ENCODE measurements around the gene GIMD1.

GIMD1 gene

DNA sequence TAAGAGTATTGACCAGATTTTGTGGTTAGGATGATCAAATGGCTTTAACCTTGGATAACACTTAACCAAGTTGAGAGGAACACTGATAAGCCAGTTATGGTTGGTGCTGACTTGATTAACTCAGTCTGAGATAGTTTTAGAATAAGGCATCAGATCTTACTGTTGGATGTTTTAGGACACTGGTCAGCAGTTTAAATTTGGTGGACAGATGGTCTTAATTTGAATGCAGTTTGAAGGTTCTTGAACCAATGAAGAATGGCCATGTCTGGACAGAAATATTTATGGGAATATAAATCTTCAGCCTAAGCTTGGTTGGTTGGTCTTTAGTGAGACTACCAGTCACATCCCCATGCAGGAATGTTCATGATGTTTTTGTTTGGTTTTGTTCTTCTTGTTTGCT lies 2.6 kb upstream of the GIMD1 start:
- Histone ChIP-seq H3K79me2 (ENCODE audit: low read length) (no peaks in the 10 kb centered on the region), H3K27ac (ENCODE audit: low read length) (no peak overlapping the region), H3K36me3 (replicated peaks; ENCODE audit: insufficient read depth, low read length) (no peaks in the 10 kb centered on the region), H2AFZ (ENCODE audit: low read length) (no peak overlapping the region), H3K9me2 (replicated peaks; ENCODE audit: insufficient read depth, low read length) (no peaks in the 10 kb centered on the region), H3K9me3 (replicated peaks; ENCODE audit: insufficient read depth, low read length) (no peaks in the 10 kb centered on the region), H3K4me3 (ENCODE audit: low read length) (no peak overlapping the region), H3K4me2 (ENCODE audit: low read depth, low read length) (no peak overlapping the region), H3K9ac (ENCODE audit: low read length) (no peak overlapping the region), H4K20me1 (ENCODE audit: insufficient read depth, low read length) (no peaks in the 10 kb centered on the region), H3K27me3 (replicated peaks; ENCODE audit: insufficient read depth, low read length) (no peaks in the 10 kb centered on the region), H3F3A (ENCODE audit: insufficient read depth, low read length) (no peaks in the 10 kb centered on the region), H3K4me1 (ENCODE audit: low read length) (no peaks in the 10 kb centered on the region)
- no peak for TF ChIP-seq CTCF (IDR thresholded peaks at IDR 0.05; ENCODE audit: low read length)
- no peak for TF ChIP-seq EZH2 (optimal IDR thresholded peaks at IDR 0.05; ENCODE audit: low read depth, low read length)
- no peak for DNase-seq

DNA sequence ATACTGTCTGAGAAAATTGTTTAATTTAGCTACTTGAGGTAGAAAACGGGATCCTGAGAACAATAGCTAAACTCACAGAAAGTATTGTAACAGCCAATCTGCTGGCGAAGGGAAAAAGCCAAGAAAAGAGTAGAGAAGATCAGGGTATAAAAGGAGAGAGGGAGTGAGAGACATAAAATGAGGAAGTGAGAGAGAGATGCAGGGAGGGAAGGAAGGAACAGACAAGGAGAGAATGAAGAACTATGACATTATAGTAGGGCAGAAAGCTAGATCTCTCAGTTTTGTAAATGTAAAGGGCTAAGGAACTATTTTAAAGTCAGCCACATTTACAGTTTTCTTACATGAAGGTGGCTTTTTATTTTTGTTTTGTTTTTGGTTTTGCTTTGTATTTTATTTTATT lies 1.6 kb upstream of the GIMD1 start:
- Histone ChIP-seq H3K4me1 (ENCODE audit: low read length) (no peaks in the 10 kb centered on the region), H4K20me1 (ENCODE audit: insufficient read depth, low read length) (no peaks in the 10 kb centered on the region), H3F3A (ENCODE audit: insufficient read depth, low read length) (no peaks in the 10 kb centered on the region), H3K79me2 (ENCODE audit: low read length) (no peaks in the 10 kb centered on the region), H3K27me3 (replicated peaks; ENCODE audit: insufficient read depth, low read length) (no peaks in the 10 kb centered on the region), H3K27ac (ENCODE audit: low read length) (no peak overlapping the region), H3K9ac (ENCODE audit: low read length) (no peak overlapping the region), H3K9me2 (replicated peaks; ENCODE audit: insufficient read depth, low read length) (no peaks in the 10 kb centered on the region), H2AFZ (ENCODE audit: low read length) (no peak overlapping the region), H3K4me3 (ENCODE audit: low read length) (no peak overlapping the region), H3K36me3 (replicated peaks; ENCODE audit: insufficient read depth, low read length) (no peaks in the 10 kb centered on the region), H3K4me2 (ENCODE audit: low read depth, low read length) (no peak overlapping the region), H3K9me3 (replicated peaks; ENCODE audit: insufficient read depth, low read length) (no peaks in the 10 kb centered on the region)
- TF ChIP-seq EZH2phosphoT487 (IDR thresholded peaks at IDR 0.05; ENCODE audit: low read length) (no peak), EZH2 (optimal IDR thresholded peaks at IDR 0.05; ENCODE audit: low read depth, low read length) (no peak), CTCF (IDR thresholded peaks at IDR 0.05; ENCODE audit: low read length) (no peak)
- DNase-seq = no peak

GRCh38 chr4:106369456-106370060 lies 980 bp upstream of the GIMD1 start:
- TF ChIP-seq CTCF (IDR thresholded peaks at IDR 0.05; ENCODE audit: low read length) (peak; percentile 69), EZH2phosphoT487 (IDR thresholded peaks at IDR 0.05; ENCODE audit: low read length) (no peak), EZH2 (optimal IDR thresholded peaks at IDR 0.05; ENCODE audit: low read depth, low read length) (no peak)
- no peaks in the 10 kb centered on the region for H3K27me3 ChIP-seq (replicated peaks; ENCODE audit: insufficient read depth, low read length)
- no peaks in the 10 kb centered on the region for H3K9me2 ChIP-seq (replicated peaks; ENCODE audit: insufficient read depth, low read length)
- no peak overlapping the region for H2AFZ ChIP-seq (ENCODE audit: low read length)
- no peaks in the 10 kb centered on the region for H3K79me2 ChIP-seq (ENCODE audit: low read length)
- no peaks in the 10 kb centered on the region for H3K36me3 ChIP-seq (replicated peaks; ENCODE audit: insufficient read depth, low read length)
- no peak overlapping the region for H3K4me3 ChIP-seq (ENCODE audit: low read length)
- no peaks in the 10 kb centered on the region for H3K9me3 ChIP-seq (replicated peaks; ENCODE audit: insufficient read depth, low read length)
- no peaks in the 10 kb centered on the region for H3F3A ChIP-seq (ENCODE audit: insufficient read depth, low read length)
- H3K4me2 ChIP-seq (ENCODE audit: low read depth, low read length) = no peak overlapping the region
- H3K4me1 ChIP-seq (ENCODE audit: low read length) = no peaks in the 10 kb centered on the region
- no peaks in the 10 kb centered on the region for H4K20me1 ChIP-seq (ENCODE audit: insufficient read depth, low read length)
- no peak overlapping the region for H3K9ac ChIP-seq (ENCODE audit: low read length)
- H3K27ac ChIP-seq (ENCODE audit: low read length) = no peak overlapping the region
- DNase-seq = peak; percentile 70
